ENCODE data around the gene TENM3. TPM values are rescaled to one million over a fixed set of nuclear protein-coding genes. Genes with fewer than 3 reads are reported as not detected.

TENM3 gene
- total RNA-seq, 1 experiment from 2014 or later: 71.0 TPM

DNA sequence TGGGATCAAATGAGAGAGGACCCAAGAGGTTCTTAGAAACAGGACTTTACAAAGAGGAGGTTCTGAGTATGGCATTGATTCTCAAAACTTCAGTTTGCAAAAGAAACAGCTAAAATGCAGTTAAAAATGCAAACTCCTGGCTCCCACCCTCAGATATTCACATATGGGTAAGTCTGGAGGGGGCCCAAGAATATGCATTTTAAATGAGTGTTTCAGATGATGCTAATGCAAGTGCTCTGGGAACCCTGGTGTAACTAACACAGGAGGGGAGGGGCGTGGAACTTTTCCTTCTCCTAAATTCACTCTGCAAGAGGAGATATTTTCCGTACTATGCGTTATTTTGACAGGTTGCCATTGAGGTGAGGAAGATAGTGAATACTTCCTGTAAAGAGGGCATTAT, 168.2 kb downstream of the TENM3 start (continued):
- TF ChIP-seq, protein P1, sequence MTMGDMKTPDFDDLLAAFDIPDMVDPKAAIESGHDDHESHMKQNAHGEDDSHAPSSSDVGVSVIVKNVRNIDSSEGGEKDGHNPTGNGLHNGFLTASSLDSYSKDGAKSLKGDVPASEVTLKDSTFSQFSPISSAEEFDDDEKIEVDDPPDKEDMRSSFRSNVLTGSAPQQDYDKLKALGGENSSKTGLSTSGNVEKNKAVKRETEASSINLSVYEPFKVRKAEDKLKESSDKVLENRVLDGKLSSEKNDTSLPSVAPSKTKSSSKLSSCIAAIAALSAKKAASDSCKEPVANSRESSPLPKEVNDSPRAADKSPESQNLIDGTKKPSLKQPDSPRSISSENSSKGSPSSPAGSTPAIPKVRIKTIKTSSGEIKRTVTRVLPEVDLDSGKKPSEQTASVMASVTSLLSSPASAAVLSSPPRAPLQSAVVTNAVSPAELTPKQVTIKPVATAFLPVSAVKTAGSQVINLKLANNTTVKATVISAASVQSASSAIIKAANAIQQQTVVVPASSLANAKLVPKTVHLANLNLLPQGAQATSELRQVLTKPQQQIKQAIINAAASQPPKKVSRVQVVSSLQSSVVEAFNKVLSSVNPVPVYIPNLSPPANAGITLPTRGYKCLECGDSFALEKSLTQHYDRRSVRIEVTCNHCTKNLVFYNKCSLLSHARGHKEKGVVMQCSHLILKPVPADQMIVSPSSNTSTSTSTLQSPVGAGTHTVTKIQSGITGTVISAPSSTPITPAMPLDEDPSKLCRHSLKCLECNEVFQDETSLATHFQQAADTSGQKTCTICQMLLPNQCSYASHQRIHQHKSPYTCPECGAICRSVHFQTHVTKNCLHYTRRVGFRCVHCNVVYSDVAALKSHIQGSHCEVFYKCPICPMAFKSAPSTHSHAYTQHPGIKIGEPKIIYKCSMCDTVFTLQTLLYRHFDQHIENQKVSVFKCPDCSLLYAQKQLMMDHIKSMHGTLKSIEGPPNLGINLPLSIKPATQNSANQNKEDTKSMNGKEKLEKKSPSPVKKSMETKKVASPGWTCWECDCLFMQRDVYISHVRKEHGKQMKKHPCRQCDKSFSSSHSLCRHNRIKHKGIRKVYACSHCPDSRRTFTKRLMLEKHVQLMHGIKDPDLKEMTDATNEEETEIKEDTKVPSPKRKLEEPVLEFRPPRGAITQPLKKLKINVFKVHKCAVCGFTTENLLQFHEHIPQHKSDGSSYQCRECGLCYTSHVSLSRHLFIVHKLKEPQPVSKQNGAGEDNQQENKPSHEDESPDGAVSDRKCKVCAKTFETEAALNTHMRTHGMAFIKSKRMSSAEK (CRISPR knock-in tag; IDR thresholded peaks at IDR 0.05; ENCODE audit: borderline replicate concordance): no peak
- TF ChIP-seq SOX15 (CRISPR knock-in tag; IDR thresholded peaks at IDR 0.05) (no peak), NR1H2 (CRISPR knock-in tag; IDR thresholded peaks at IDR 0.05) (no peak), ETV6 (CRISPR knock-in tag; IDR thresholded peaks at IDR 0.05) (no peak), PRRX2 (CRISPR knock-in tag; IDR thresholded peaks at IDR 0.05) (no peak)
- TF ChIP-seq, protein P2, sequence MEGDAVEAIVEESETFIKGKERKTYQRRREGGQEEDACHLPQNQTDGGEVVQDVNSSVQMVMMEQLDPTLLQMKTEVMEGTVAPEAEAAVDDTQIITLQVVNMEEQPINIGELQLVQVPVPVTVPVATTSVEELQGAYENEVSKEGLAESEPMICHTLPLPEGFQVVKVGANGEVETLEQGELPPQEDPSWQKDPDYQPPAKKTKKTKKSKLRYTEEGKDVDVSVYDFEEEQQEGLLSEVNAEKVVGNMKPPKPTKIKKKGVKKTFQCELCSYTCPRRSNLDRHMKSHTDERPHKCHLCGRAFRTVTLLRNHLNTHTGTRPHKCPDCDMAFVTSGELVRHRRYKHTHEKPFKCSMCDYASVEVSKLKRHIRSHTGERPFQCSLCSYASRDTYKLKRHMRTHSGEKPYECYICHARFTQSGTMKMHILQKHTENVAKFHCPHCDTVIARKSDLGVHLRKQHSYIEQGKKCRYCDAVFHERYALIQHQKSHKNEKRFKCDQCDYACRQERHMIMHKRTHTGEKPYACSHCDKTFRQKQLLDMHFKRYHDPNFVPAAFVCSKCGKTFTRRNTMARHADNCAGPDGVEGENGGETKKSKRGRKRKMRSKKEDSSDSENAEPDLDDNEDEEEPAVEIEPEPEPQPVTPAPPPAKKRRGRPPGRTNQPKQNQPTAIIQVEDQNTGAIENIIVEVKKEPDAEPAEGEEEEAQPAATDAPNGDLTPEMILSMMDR (IDR thresholded peaks at IDR 0.05): no peak
- TF ChIP-seq, protein P3, sequence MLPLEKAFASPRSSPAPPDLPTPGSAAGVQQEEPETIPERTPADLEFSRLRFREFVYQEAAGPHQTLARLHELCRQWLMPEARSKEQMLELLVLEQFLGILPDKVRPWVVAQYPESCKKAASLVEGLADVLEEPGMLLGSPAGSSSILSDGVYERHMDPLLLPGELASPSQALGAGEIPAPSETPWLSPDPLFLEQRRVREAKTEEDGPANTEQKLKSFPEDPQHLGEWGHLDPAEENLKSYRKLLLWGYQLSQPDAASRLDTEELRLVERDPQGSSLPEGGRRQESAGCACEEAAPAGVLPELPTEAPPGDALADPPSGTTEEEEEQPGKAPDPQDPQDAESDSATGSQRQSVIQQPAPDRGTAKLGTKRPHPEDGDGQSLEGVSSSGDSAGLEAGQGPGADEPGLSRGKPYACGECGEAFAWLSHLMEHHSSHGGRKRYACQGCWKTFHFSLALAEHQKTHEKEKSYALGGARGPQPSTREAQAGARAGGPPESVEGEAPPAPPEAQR (CRISPR knock-in tag; IDR thresholded peaks at IDR 0.05): no peak

DNA sequence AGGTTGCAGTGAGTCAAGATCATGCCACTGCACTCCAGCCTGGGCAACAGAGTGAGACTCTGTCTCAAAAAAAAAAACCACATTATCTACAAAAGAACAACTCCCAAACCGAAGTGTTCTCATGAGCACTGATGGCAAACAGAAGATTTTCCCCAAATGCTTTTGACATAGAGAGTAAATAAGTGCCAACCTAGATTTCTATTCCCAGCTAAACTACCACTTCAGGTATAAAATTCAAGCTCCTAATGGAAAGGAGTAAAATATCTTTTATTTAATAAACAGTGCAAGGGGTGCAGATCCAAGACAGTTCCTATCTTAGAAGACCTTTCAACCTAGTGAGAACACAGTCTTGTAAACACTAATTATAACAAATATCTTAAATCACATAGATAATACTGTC, 170.3 kb downstream of the TENM3 start:
- no peak for DNase-seq (ENCODE audit: low spot score)
- Mint-ChIP-seq H3K27me3 (ENCODE audit: low read depth) (no peaks in the 10 kb centered on the region; the same call in 1 of the 2 replicates), H3K4me3 (no peak overlapping the region), H3K27ac (no peak overlapping the region), H3K4me1 (peaks cover 45% of the 10 kb centered on the region), H3K36me3 (peaks cover 39% of the 10 kb centered on the region), H3K9me3 (peaks cover 29% of the 10 kb centered on the region)
- no peak for ATAC-seq
- TF ChIP-seq TP53 (CRISPR knock-in tag; IDR thresholded peaks at IDR 0.05): no peak
- TF ChIP-seq ZNF263 (CRISPR knock-in tag; IDR thresholded peaks at IDR 0.05; ENCODE audit: low read depth): no peak
- no peak for TF ChIP-seq NFYB (CRISPR knock-in tag; conservative IDR thresholded peaks at IDR 0.05; ENCODE audit: low read depth)
- no peak for TF ChIP-seq ZNF671 (CRISPR knock-in tag; IDR thresholded peaks at IDR 0.05)
- TF ChIP-seq, protein P4, sequence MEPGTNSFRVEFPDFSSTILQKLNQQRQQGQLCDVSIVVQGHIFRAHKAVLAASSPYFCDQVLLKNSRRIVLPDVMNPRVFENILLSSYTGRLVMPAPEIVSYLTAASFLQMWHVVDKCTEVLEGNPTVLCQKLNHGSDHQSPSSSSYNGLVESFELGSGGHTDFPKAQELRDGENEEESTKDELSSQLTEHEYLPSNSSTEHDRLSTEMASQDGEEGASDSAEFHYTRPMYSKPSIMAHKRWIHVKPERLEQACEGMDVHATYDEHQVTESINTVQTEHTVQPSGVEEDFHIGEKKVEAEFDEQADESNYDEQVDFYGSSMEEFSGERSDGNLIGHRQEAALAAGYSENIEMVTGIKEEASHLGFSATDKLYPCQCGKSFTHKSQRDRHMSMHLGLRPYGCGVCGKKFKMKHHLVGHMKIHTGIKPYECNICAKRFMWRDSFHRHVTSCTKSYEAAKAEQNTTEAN (CRISPR knock-in tag; IDR thresholded peaks at IDR 0.05): no peak
- no peak for TF ChIP-seq EMX1 (CRISPR knock-in tag; IDR thresholded peaks at IDR 0.05)
- TF ChIP-seq, protein P5, sequence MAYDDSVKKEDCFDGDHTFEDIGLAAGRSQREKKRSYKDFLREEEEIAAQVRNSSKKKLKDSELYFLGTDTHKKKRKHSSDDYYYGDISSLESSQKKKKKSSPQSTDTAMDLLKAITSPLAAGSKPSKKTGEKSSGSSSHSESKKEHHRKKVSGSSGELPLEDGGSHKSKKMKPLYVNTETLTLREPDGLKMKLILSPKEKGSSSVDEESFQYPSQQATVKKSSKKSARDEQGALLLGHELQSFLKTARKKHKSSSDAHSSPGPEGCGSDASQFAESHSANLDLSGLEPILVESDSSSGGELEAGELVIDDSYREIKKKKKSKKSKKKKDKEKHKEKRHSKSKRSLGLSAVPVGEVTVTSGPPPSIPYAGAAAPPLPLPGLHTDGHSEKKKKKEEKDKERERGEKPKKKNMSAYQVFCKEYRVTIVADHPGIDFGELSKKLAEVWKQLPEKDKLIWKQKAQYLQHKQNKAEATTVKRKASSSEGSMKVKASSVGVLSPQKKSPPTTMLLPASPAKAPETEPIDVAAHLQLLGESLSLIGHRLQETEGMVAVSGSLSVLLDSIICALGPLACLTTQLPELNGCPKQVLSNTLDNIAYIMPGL (CRISPR knock-in tag; IDR thresholded peaks at IDR 0.05): no peak
- TF ChIP-seq ZNF232 (CRISPR knock-in tag; IDR thresholded peaks at IDR 0.05): no peak
- TF ChIP-seq, protein P6, sequence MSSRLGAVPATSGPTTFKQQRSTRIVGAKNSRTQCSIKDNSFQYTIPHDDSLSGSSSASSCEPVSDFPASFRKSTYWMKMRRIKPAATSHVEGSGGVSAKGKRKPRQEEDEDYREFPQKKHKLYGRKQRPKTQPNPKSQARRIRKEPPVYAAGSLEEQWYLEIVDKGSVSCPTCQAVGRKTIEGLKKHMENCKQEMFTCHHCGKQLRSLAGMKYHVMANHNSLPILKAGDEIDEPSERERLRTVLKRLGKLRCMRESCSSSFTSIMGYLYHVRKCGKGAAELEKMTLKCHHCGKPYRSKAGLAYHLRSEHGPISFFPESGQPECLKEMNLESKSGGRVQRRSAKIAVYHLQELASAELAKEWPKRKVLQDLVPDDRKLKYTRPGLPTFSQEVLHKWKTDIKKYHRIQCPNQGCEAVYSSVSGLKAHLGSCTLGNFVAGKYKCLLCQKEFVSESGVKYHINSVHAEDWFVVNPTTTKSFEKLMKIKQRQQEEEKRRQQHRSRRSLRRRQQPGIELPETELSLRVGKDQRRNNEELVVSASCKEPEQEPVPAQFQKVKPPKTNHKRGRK (CRISPR knock-in tag; IDR thresholded peaks at IDR 0.05; ENCODE audit: borderline replicate concordance): no peak
- TF ChIP-seq ETV6 (CRISPR knock-in tag; IDR thresholded peaks at IDR 0.05): no peak
- TF ChIP-seq ZNF121 (CRISPR knock-in tag; IDR thresholded peaks at IDR 0.05): no peak
- no peak for TF ChIP-seq NFATC4 (CRISPR knock-in tag; IDR thresholded peaks at IDR 0.05)
- TF ChIP-seq, protein P7, sequence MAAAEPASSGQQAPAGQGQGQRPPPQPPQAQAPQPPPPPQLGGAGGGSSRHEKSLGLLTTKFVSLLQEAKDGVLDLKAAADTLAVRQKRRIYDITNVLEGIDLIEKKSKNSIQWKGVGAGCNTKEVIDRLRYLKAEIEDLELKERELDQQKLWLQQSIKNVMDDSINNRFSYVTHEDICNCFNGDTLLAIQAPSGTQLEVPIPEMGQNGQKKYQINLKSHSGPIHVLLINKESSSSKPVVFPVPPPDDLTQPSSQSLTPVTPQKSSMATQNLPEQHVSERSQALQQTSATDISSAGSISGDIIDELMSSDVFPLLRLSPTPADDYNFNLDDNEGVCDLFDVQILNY (CRISPR knock-in tag; IDR thresholded peaks at IDR 0.05): no peak
- CTCF ChIA-PET: no interaction called here
- POLR2A ChIA-PET: interaction anchor here (0.7 kb wide), 1 partner anchor 171 kb away, joined by 3 read pairs; no protein-coding TSS in a partner anchor
